Endodermal cell (in vitro differentiated cells): ENCODE results near the gene GAB2. TPM values are rescaled to one million over a fixed set of nuclear protein-coding genes. Genes with fewer than 3 reads are reported as not detected.

Experiments used
- DNase-seq: peaks from one replicate; pipeline ENCODE4 v3.0.0-alpha.2; 2017
- H3K27ac ChIP-seq: 2 replicates; pipeline ENCODE4 v1.5.1; 2013; ENCODE audit warnings: mild to moderate bottlenecking, low read depth, low read length, moderate library complexity
- H3K27me3 ChIP-seq: 2 replicates; pipeline ENCODE4 v1.6.1; 2013; ENCODE audit warnings: mild to moderate bottlenecking, low read length, moderate library complexity; ENCODE audit not compliant: insufficient read depth, control insufficient read depth, poor library complexity, severe bottlenecking
- H3K36me3 ChIP-seq: 2 replicates; pipeline ENCODE4 v1.7.0; 2013; ENCODE audit warnings: mild to moderate bottlenecking, low read length, moderate library complexity; ENCODE audit not compliant: control insufficient read depth, insufficient read depth
- H3K4me1 ChIP-seq: one replicate; pipeline ENCODE4 v1.7.0; 2013; ENCODE audit warnings: low read length; ENCODE audit not compliant: control insufficient read depth, insufficient read depth
- H3K4me3 ChIP-seq: 2 replicates; pipeline ENCODE4 v1.5.1; 2013; ENCODE audit warnings: mild to moderate bottlenecking, low read length, moderate library complexity
- H3K9ac ChIP-seq: 2 replicates; pipeline ENCODE4 v1.6.1; 2013; ENCODE audit warnings: mild to moderate bottlenecking, low read length, moderate library complexity; ENCODE audit not compliant: poor library complexity, severe bottlenecking; ENCODE audit errors: extremely low read depth
- H3K9me3 ChIP-seq: 2 replicates; pipeline ENCODE4 v1.6.1; 2013; ENCODE audit warnings: mild to moderate bottlenecking, low read length, moderate library complexity; ENCODE audit not compliant: control insufficient read depth
- H3K27ac Mint-ChIP-seq: 2 replicates; pipeline ENCODE4 v1.8.0; 2020; ENCODE audit warnings: mixed read lengths
- H3K27me3 Mint-ChIP-seq: 2 replicates; pipeline ENCODE4 v1.8.0; 2021; ENCODE audit warnings: mild to moderate bottlenecking, mixed read lengths; ENCODE audit not compliant: insufficient read depth
- H3K36me3 Mint-ChIP-seq: 2 replicates; pipeline ENCODE4 v1.8.0; 2020; ENCODE audit warnings: low read depth, mixed read lengths
- H3K4me1 Mint-ChIP-seq: 2 replicates; pipeline ENCODE4 v1.8.0; 2020; ENCODE audit warnings: mixed read lengths
- H3K4me3 Mint-ChIP-seq: 2 replicates; pipeline ENCODE4 v1.8.0; 2020; ENCODE audit warnings: mild to moderate bottlenecking, moderate library complexity, mixed read lengths
- H3K9me3 Mint-ChIP-seq: 2 replicates; pipeline ENCODE4 v1.8.0; 2020; ENCODE audit warnings: mild to moderate bottlenecking, mixed read lengths
- CTCF ChIP-seq: fragments of 200-600 bp; sonication (generic); conservative IDR thresholded peaks from 2 replicates; pipeline ENCODE4 v1.5.0; 2021; ENCODE audit warnings: antibody characterized with exemption, mild to moderate bottlenecking
- WGBS, 2 experiments: methylation state at CpG; one replicate each; pipeline versions ENCODE4 v1.1.5 to v1.1.7; 2013; ENCODE audit warnings: missing lambda C conversion rate in 2 of 2, mixed read lengths in 1 of 2; ENCODE audit not compliant: insufficient coverage in 1 of 2, insufficient read length in 1 of 2; 5-methylcytosine and 5-hydroxymethylcytosine counted together
- total RNA-seq, 2 donors: library from RNA; stranded (reverse); fragmentation: NEBNext Ultra II Directional in 1 of 2; extraction: Animal tissue kit (Norgen Biotek cat#: 25700) in 1 of 2; gene quantifications; 2 replicates in 1 of 2; 3 replicates in 1 of 2; pipeline ENCODE4 v1.2.1, GENCODE V29; 2021

Gene GAB2
- total RNA-seq, 2 donors from 2014 or later = 26.9 to 62.8 TPM

DNA sequence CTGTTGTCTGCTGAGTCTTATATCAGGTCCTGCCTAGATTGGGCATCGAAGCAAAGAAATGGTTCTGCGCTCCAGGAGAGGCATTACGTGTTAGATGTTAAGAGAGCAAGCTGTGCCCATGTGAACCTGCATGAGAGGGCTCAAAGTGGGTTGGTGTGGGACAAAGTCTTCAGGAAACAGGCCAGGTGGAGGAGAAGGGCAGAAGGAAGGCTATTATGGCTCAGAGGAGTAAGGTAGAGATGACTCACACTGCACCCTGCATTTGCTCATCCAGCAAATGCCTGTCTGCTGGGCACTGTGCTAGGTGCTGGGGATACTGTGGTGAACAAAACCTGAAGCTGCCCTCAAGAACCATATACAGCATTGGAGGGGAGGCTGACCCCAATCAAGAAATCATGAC, 223.1 kb downstream of the GAB2 start:
- Mint-ChIP-seq H3K27ac (no peak overlapping the region), H3K9me3 (no peaks in the 10 kb centered on the region)

GRCh38 chr11:78193806-78194205, 223.8 kb downstream of the GAB2 start:
- DNase-seq = no peak
- Mint-ChIP-seq H3K9me3 (no peaks in the 10 kb centered on the region), H3K4me1 (peaks cover 14% of the 10 kb centered on the region), H3K27me3 (peaks cover 9% of the 10 kb centered on the region), H3K36me3 (peaks cover 6% of the 10 kb centered on the region), H3K27ac (no peak overlapping the region), H3K4me3 (no peak overlapping the region)
- WGBS, 2 experiments = 94 to 98% methylated on average over 8 of the region's 8 CpGs
- Histone ChIP-seq H3K9ac (no peak overlapping the region), H3K27me3 (no peaks in the 10 kb centered on the region), H3K4me3 (no peak overlapping the region), H3K9me3 (no peaks in the 10 kb centered on the region), H3K36me3 (peaks cover 1% of the 10 kb centered on the region), H3K4me1 (peaks cover 8% of the 10 kb centered on the region), H3K27ac (no peak overlapping the region)
- no peak for TF ChIP-seq CTCF

More for the DNA sequence above, 223.1 kb downstream of the GAB2 start:
- Mint-ChIP-seq H3K27me3 (peaks cover 9% of the 10 kb centered on the region), H3K4me3 (no peak overlapping the region), H3K4me1 (peaks cover 14% of the 10 kb centered on the region), H3K36me3 (peaks cover 8% of the 10 kb centered on the region)
- no peak for TF ChIP-seq CTCF
- Histone ChIP-seq H3K4me1 (peaks cover 6% of the 10 kb centered on the region), H3K4me3 (no peak overlapping the region), H3K27me3 (no peaks in the 10 kb centered on the region), H3K36me3 (peaks cover 3% of the 10 kb centered on the region), H3K9me3 (no peaks in the 10 kb centered on the region), H3K9ac (no peak overlapping the region), H3K27ac (no peak overlapping the region)
- no peak for DNase-seq
- 95 to 100% methylated on average over 3 of the region's 3 CpGs for WGBS, 2 experiments

- H3K9me3 Mint-ChIP-seq = no peaks in the 10 kb centered on the region
- no peak overlapping the region for H3K4me3 ChIP-seq
- no peaks in the 10 kb centered on the region for H3K9me3 ChIP-seq
- no peak overlapping the region for H3K27ac ChIP-seq
- peaks cover 2% of the 10 kb centered on the region for H3K36me3 Mint-ChIP-seq
- H3K4me1 ChIP-seq = peaks cover 8% of the 10 kb centered on the region
- no peak for TF ChIP-seq CTCF
- H3K36me3 ChIP-seq = no peaks in the 10 kb centered on the region
- no peaks in the 10 kb centered on the region for H3K27me3 ChIP-seq
- H3K9ac ChIP-seq = no peak overlapping the region
- 92 to 100% methylated on average over 2 to 4 of the region's 4 CpGs for WGBS, 2 experiments
- H3K4me1 Mint-ChIP-seq = peaks cover 15% of the 10 kb centered on the region
- no peak for DNase-seq
- no peak overlapping the region for H3K27ac Mint-ChIP-seq
- H3K27me3 Mint-ChIP-seq = peaks cover 10% of the 10 kb centered on the region
- no peak overlapping the region for H3K4me3 Mint-ChIP-seq
These were observed 224.7 kb downstream of the GAB2 start for GRCh38 chr11:78192911-78193351.
